Vagina (tissue), 2 donors: ENCODE measurements around the gene AKAIN1. TPM values are rescaled to one million over a fixed set of nuclear protein-coding genes. Genes with fewer than 3 reads are reported as not detected.

ENCODE experiments used
- DNase-seq, 2 donors: peaks; one replicate each; pipeline ENCODE4 v3.0.0-alpha.2; 2017; ENCODE audit errors: extremely low spot score in 2 of 2
- H3K27ac ChIP-seq: fragments of 200-600 bp; sonication (generic); one replicate; pipeline ENCODE4 v1.5.1; 2019
- H3K27me3 ChIP-seq: fragments of 200-600 bp; sonication (generic); one replicate; pipeline ENCODE4 v1.5.1; 2019
- H3K36me3 ChIP-seq, 2 donors: fragments of 200-600 bp; sonication (generic); one replicate each; pipeline ENCODE4 v1.5.1; 2017 to 2019
- H3K4me1 ChIP-seq: fragments of 200-600 bp; sonication (generic); one replicate; pipeline ENCODE4 v1.5.1; 2019
- H3K4me3 ChIP-seq, 2 donors: fragments of 200-600 bp; sonication (generic); 1 replicate in 1 of 2; 2 replicates in 1 of 2; pipeline ENCODE4 v1.5.1; 2016 to 2019
- H3K9me3 ChIP-seq: fragments of 200-600 bp; sonication (generic); one replicate; pipeline ENCODE4 v1.5.1; 2019
- CTCF ChIP-seq, 3 experiments: fragments of 450-650 bp in 2 of 3; fragments of 200-600 bp in 1 of 3; sonication (generic) in 1 of 3; IDR thresholded peaks; one replicate each; pipeline ENCODE4 v1.5.1; 2017 to 2019; ENCODE audit warnings: antibody characterized with exemption in 3 of 3, mild to moderate bottlenecking in 2 of 3, moderate library complexity in 2 of 3
- POLR2A ChIP-seq, 2 donors: fragments of 450-650 bp; IDR thresholded peaks; one replicate each; pipeline ENCODE4 v1.6.1; 2017; ENCODE audit warnings: antibody characterized with exemption in 2 of 2, mild to moderate bottlenecking in 2 of 2, moderate library complexity in 2 of 2
- POLR2AphosphoS5 ChIP-seq, 2 donors: sonication (generic); formaldehyde crosslinking; IDR thresholded peaks; one replicate each; pipeline ENCODE4 v1.9.0; 2017; ENCODE audit warnings: antibody characterized with exemption in 2 of 2, mild to moderate bottlenecking in 2 of 2, low read depth in 1 of 2; ENCODE audit not compliant: insufficient read depth in 1 of 2
- intact Hi-C: fragments of 100-400 bp; cut with DNase I; formaldehyde crosslinking; loops from one replicate; pipeline ENCODE4 v1.15.1; 2023
- total RNA-seq: library from RNA; depleted of rRNA; stranded (reverse); fragments of >200 nt; gene quantifications from one replicate; pipeline ENCODE4 v1.2.3, GENCODE V29; 2016

AKAIN1 gene
- total RNA-seq, 1 donor from 2014 or later, result not detected

- Histone ChIP-seq H3K27me3 (peaks cover 3% of the 10 kb centered on the region), H3K27ac (no peak overlapping the region), H3K9me3 (no peaks in the 10 kb centered on the region), H3K4me1 (no peaks in the 10 kb centered on the region), H3K36me3 (no peaks in the 10 kb centered on the region), H3K4me3 (no peak overlapping the region)
- TF ChIP-seq CTCF (IDR thresholded peaks at IDR 0.05), result no peak
- no peak for TF ChIP-seq POLR2A (IDR thresholded peaks at IDR 0.05)
- no peak for TF ChIP-seq POLR2AphosphoS5 (IDR thresholded peaks at IDR 0.05; ENCODE audit: insufficient read depth in 1 of 2, low read depth in 1 of 2)
- intact Hi-C loops, result no loop called here
- DNase-seq, result no peak
Observed at GRCh38 chr18:5197461-5197860, 404 bp upstream of the AKAIN1 start.

- H3K27me3 ChIP-seq, result peaks cover 3% of the 10 kb centered on the region
- H3K9me3 ChIP-seq, result no peaks in the 10 kb centered on the region
- H3K36me3 ChIP-seq, result no peaks in the 10 kb centered on the region
- TF ChIP-seq POLR2AphosphoS5 (IDR thresholded peaks at IDR 0.05; ENCODE audit: insufficient read depth in 1 of 2, low read depth in 1 of 2), result no peak
- no peak for TF ChIP-seq CTCF (IDR thresholded peaks at IDR 0.05)
- TF ChIP-seq POLR2A (IDR thresholded peaks at IDR 0.05), result no peak
- no peaks in the 10 kb centered on the region for H3K4me1 ChIP-seq
- H3K4me3 ChIP-seq, result no peak overlapping the region
- intact Hi-C loops, result no loop called here
- no peak for DNase-seq
- H3K27ac ChIP-seq, result no peak overlapping the region
Observed at GRCh38 chr18:5196253-5197031, 615 bp downstream of the AKAIN1 start.

DNA sequence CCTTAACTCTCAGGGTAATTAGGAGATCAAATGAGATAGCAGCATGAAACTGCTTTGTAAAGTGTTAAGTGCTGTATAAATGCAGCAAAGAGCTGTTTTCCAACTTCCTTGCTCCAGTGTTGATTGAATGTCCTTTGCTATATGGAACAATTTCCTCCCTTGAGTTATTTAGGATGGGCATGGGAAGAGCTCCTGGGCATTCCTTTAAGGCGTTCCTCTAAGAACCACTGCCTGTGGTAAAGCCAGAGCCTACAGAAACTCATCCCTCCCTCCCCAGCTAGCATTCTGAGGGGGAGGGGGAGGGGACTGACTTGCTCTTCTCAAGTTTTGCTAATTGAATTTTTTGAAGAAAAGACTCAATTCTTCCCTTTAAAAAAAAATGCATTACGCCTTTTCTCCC is 1.4 kb downstream of the AKAIN1 start:
- Histone ChIP-seq H3K36me3 (no peaks in the 10 kb centered on the region), H3K27ac (no peak overlapping the region), H3K9me3 (no peaks in the 10 kb centered on the region), H3K4me3 (no peak overlapping the region), H3K4me1 (no peaks in the 10 kb centered on the region), H3K27me3 (peaks cover 3% of the 10 kb centered on the region)
- intact Hi-C loops, result no loop called here
- TF ChIP-seq CTCF (IDR thresholded peaks at IDR 0.05) (no peak), POLR2AphosphoS5 (IDR thresholded peaks at IDR 0.05; ENCODE audit: insufficient read depth in 1 of 2, low read depth in 1 of 2) (no peak), POLR2A (IDR thresholded peaks at IDR 0.05) (no peak)
- DNase-seq, result no peak

DNA sequence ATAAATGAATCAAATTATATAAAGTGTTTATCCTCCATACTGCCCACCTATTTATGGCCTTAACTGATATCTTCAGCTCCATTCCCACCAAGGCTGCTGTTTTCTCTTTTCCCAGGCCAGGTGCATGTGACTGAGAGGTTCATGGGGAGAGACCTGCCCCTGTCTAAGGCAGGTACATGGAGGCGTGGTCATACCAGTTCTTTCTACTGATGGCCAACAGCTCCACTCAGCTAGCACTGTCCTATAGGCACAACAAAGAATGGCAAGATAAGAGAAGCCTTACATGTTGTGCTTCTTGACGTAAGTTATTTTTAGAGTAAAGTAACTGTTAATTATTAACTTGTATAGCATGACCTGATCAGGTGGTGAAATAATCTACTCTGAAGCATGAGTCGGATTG is 16.8 kb downstream of the AKAIN1 start:
- Histone ChIP-seq H3K4me1 (no peaks in the 10 kb centered on the region), H3K27ac (no peak overlapping the region), H3K36me3 (no peaks in the 10 kb centered on the region), H3K4me3 (no peak overlapping the region), H3K9me3 (no peaks in the 10 kb centered on the region), H3K27me3 (no peaks in the 10 kb centered on the region)
- no peak for TF ChIP-seq POLR2AphosphoS5 (IDR thresholded peaks at IDR 0.05; ENCODE audit: insufficient read depth in 1 of 2, low read depth in 1 of 2)
- TF ChIP-seq POLR2A (IDR thresholded peaks at IDR 0.05), result no peak
- TF ChIP-seq CTCF (IDR thresholded peaks at IDR 0.05), result no peak
- intact Hi-C loops, result no loop called here
- no peak for DNase-seq

DNA sequence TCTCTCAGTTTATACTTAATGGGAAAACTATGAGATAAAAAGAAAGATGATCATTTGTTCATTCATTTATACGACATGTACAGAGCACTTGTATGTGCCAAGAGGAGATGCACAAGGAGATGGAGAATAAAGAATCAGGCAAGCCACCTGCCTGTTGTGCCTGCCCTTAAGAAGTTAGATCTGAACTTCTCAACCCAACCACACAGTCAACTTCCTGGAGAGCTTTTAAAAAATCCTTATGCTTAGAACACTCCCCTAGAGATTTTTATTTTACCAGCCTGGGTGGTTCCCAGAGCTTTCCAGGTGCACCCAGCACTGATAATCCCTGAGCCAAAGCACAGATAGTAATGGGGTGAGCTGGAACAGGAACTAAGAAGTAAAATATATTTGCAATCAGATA is 18.5 kb downstream of the AKAIN1 start:
- Histone ChIP-seq H3K4me1 (no peaks in the 10 kb centered on the region), H3K36me3 (no peaks in the 10 kb centered on the region), H3K4me3 (no peak overlapping the region), H3K27me3 (no peaks in the 10 kb centered on the region), H3K9me3 (no peaks in the 10 kb centered on the region), H3K27ac (no peak overlapping the region)
- TF ChIP-seq POLR2A (IDR thresholded peaks at IDR 0.05) (no peak), POLR2AphosphoS5 (IDR thresholded peaks at IDR 0.05; ENCODE audit: insufficient read depth in 1 of 2, low read depth in 1 of 2) (no peak), CTCF (IDR thresholded peaks at IDR 0.05) (no peak)
- DNase-seq, result no peak
- intact Hi-C loops, result no loop called here
